Sigmoid colon (tissue), 7 donors: ENCODE results near the gene MIPEP. TPM values are rescaled to one million over a fixed set of nuclear protein-coding genes. Genes with fewer than 3 reads are reported as not detected.

Experiments used
- DNase-seq: peaks from one replicate; pipeline ENCODE4 v3.0.0-alpha.2; 2019
- H3K27ac ChIP-seq, 4 donors: fragments of 200-600 bp; sonication (generic); one replicate each; pipeline ENCODE4 v1.5.1; 2016 to 2019; ENCODE audit warnings: mild to moderate bottlenecking in 1 of 4
- H3K27me3 ChIP-seq, 3 donors: fragments of 200-600 bp; sonication (generic); one replicate each; pipeline ENCODE4 v1.5.1; 2019; ENCODE audit warnings: mild to moderate bottlenecking in 1 of 3
- H3K36me3 ChIP-seq, 4 donors: fragments of 200-600 bp; sonication (generic); one replicate each; pipeline ENCODE4 v1.5.1; 2016 to 2019
- H3K4me1 ChIP-seq, 4 donors: fragments of 200-600 bp; sonication (generic); one replicate each; pipeline ENCODE4 v1.5.1; 2017 to 2019
- H3K4me3 ChIP-seq, 4 donors: fragments of 200-600 bp; sonication (generic); one replicate each; pipeline ENCODE4 v1.5.1; 2017 to 2019; ENCODE audit warnings: mild to moderate bottlenecking in 2 of 4, moderate library complexity in 1 of 4
- H3K9me3 ChIP-seq, 4 donors: fragments of 200-600 bp in 3 of 4; sonication (generic) in 3 of 4; one replicate each; pipeline versions ENCODE4 v1.5.1 to v1.6.1; 2013 to 2019
- EP300 ChIP-seq, 4 donors: sonication (generic); formaldehyde crosslinking; IDR thresholded peaks; one replicate each; pipeline ENCODE4 v1.6.1; 2017; ENCODE audit warnings: antibody characterized with exemption in 4 of 4
- POLR2A ChIP-seq, 2 donors: fragments of 450-650 bp; IDR thresholded peaks; one replicate each; pipeline ENCODE4 v1.6.1; 2016; ENCODE audit warnings: antibody characterized with exemption in 2 of 2, mild to moderate bottlenecking in 2 of 2, moderate library complexity in 2 of 2
- POLR2AphosphoS5 ChIP-seq, 4 donors: sonication (generic); formaldehyde crosslinking; IDR thresholded peaks; one replicate each; pipeline ENCODE4 v1.6.1; 2017; ENCODE audit warnings: antibody characterized with exemption in 4 of 4
- WGBS, 2 donors: extraction: QIAGEN DNeasy Blood & Tissue Kit; methylation state at CpG; one replicate each; pipeline ENCODE4 v1.1.7; 2013; 5-methylcytosine and 5-hydroxymethylcytosine counted together
- intact Hi-C: fragments of 100-400 bp; cut with DNase I; formaldehyde crosslinking; loops from one replicate; pipeline ENCODE4 v1.15.1; 2023
- polyA plus RNA-seq, 3 donors: library from polyadenylated mRNA; stranded (reverse); fragments of 200-250 nt; gene quantifications; one replicate each; pipeline ENCODE4 v1.2.3, GENCODE V29; 2013
- total RNA-seq, 4 donors: library from RNA; depleted of rRNA; stranded (reverse); fragments of >200 nt; gene quantifications; one replicate each; pipeline ENCODE4 v1.1.0, GENCODE V29; 2016
- TF ChIP-seq, protein P1 (sequence below), 4 experiments: fragments of 450-650 bp in 3 of 4; fragments of 200-600 bp in 1 of 4; IDR thresholded peaks; one replicate each; pipeline ENCODE4 v1.5.1; 2016 to 2019; ENCODE audit warnings: antibody characterized with exemption in 4 of 4, mild to moderate bottlenecking in 3 of 4, moderate library complexity in 2 of 4
- donor health status: healthy with polysubstance abuse.
- donor health status: Bipolar disorder and iron deficiency.
- donor health status: healthy.

Gene MIPEP
- total and polyA plus RNA-seq, 7 donors: 10.7 to 20.5 (median 11.4) TPM

DNA sequence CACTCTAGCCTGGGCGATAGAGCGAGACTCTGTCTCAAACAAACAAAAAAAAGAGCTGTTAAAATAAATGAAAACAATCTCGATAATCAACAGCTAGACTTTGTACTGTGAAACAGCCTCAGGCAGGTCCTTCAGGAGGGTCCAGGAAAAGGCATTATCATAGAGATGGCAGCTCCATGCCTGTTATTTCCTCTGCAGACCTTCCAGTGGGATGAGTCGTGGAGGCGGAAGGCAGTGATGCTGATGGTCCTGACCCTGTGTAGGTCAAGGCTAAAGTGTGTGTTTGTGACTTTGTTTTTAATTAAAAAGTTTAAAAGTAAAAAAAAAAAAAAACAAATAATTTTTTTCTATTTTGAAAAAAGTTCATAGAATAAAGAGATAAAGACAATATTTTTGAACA, 201.6 kb downstream of the MIPEP start:
- H3K4me3 ChIP-seq: no peak overlapping the region
- 73 to 88% methylated on average over 5 of the region's 5 CpGs for WGBS, 2 donors
- TF ChIP-seq EP300 (IDR thresholded peaks at IDR 0.05) (no peak), POLR2A (IDR thresholded peaks at IDR 0.05) (no peak), POLR2AphosphoS5 (IDR thresholded peaks at IDR 0.05) (no peak)
- TF ChIP-seq, protein P1, sequence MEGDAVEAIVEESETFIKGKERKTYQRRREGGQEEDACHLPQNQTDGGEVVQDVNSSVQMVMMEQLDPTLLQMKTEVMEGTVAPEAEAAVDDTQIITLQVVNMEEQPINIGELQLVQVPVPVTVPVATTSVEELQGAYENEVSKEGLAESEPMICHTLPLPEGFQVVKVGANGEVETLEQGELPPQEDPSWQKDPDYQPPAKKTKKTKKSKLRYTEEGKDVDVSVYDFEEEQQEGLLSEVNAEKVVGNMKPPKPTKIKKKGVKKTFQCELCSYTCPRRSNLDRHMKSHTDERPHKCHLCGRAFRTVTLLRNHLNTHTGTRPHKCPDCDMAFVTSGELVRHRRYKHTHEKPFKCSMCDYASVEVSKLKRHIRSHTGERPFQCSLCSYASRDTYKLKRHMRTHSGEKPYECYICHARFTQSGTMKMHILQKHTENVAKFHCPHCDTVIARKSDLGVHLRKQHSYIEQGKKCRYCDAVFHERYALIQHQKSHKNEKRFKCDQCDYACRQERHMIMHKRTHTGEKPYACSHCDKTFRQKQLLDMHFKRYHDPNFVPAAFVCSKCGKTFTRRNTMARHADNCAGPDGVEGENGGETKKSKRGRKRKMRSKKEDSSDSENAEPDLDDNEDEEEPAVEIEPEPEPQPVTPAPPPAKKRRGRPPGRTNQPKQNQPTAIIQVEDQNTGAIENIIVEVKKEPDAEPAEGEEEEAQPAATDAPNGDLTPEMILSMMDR (IDR thresholded peaks at IDR 0.05): no peak
- H3K36me3 ChIP-seq: no peaks in the 10 kb centered on the region
- no peak for DNase-seq
- no peaks in the 10 kb centered on the region for H3K9me3 ChIP-seq
- no peaks in the 10 kb centered on the region for H3K4me1 ChIP-seq
- H3K27me3 ChIP-seq: no peaks in the 10 kb centered on the region
- intact Hi-C loops: no loop called here
- no peak overlapping the region for H3K27ac ChIP-seq

- DNase-seq: no peak
- H3K27me3 ChIP-seq: no peaks in the 10 kb centered on the region
- no peaks in the 10 kb centered on the region for H3K9me3 ChIP-seq
- H3K4me1 ChIP-seq: no peaks in the 10 kb centered on the region
- H3K36me3 ChIP-seq: no peaks in the 10 kb centered on the region
- H3K4me3 ChIP-seq: no peak overlapping the region
- WGBS, 2 donors: 85 to 91% methylated on average over 3 of the region's 3 CpGs
- TF ChIP-seq EP300 (IDR thresholded peaks at IDR 0.05) (no peak), POLR2AphosphoS5 (IDR thresholded peaks at IDR 0.05) (no peak), POLR2A (IDR thresholded peaks at IDR 0.05) (no peak)
- TF ChIP-seq, protein P1 (IDR thresholded peaks at IDR 0.05): no peak
- intact Hi-C loops: no loop called here
- H3K27ac ChIP-seq: no peak overlapping the region
Observed at GRCh38 chr13:23686948-23687347, 202.3 kb downstream of the MIPEP start.

DNA sequence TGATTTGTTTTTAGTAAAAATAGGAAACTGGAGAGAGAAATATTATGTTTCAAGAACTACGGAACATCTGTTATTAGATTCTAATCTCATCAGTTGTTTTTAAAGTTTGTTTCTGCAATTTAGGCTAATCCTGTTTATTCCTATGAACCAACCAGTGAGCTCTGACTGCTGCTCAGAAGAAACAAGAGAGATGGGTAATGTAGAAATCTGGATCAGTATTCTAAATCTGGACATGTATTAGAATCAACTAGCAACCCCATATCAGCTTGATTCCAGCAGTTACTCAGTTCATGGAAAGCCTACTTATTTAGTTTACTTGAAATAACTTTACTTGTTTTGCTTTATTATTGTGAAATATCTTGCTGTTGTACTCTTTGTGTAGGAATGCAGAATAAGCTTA, 203.8 kb downstream of the MIPEP start:
- WGBS, 2 donors: 87 to 89% methylated on average over 1 of the region's 1 CpG
- intact Hi-C loops: no loop called here
- Histone ChIP-seq H3K36me3 (no peaks in the 10 kb centered on the region), H3K27me3 (no peaks in the 10 kb centered on the region), H3K4me3 (no peak overlapping the region), H3K9me3 (no peaks in the 10 kb centered on the region), H3K4me1 (no peaks in the 10 kb centered on the region), H3K27ac (no peak overlapping the region)
- TF ChIP-seq POLR2A (IDR thresholded peaks at IDR 0.05) (no peak), EP300 (IDR thresholded peaks at IDR 0.05) (no peak), POLR2AphosphoS5 (IDR thresholded peaks at IDR 0.05) (no peak)
- TF ChIP-seq, protein P1 (IDR thresholded peaks at IDR 0.05): no peak
- DNase-seq: no peak

DNA sequence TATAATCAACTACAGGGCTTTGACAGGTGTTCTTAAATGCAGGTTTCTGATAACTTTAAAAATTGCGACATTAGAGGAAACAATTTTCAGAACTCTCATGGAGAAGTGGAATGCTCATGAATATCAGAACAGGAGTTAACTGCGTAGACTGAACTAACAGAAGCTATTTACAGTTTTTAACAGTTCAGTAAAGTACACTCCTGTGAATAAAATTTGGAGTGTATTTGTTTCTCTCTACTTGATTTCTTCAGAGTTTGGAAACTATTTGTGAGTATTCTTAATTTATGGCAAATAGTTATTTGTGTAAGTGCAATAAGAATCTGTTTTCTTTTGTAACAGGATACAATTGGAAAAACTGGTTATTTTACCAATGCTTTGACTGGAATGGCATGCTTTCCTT, 204.6 kb downstream of the MIPEP start:
- TF ChIP-seq POLR2AphosphoS5 (IDR thresholded peaks at IDR 0.05) (no peak), EP300 (IDR thresholded peaks at IDR 0.05) (no peak), POLR2A (IDR thresholded peaks at IDR 0.05) (no peak)
- TF ChIP-seq, protein P1 (IDR thresholded peaks at IDR 0.05): no peak
- no peak overlapping the region for H3K27ac ChIP-seq
- no peaks in the 10 kb centered on the region for H3K27me3 ChIP-seq
- intact Hi-C loops: no loop called here
- no peak for DNase-seq
- no peaks in the 10 kb centered on the region for H3K36me3 ChIP-seq
- H3K4me1 ChIP-seq: no peaks in the 10 kb centered on the region
- no peak overlapping the region for H3K4me3 ChIP-seq
- H3K9me3 ChIP-seq: no peaks in the 10 kb centered on the region
- 96% methylated on average over 2 of the region's 2 CpGs for WGBS, 2 donors

DNA sequence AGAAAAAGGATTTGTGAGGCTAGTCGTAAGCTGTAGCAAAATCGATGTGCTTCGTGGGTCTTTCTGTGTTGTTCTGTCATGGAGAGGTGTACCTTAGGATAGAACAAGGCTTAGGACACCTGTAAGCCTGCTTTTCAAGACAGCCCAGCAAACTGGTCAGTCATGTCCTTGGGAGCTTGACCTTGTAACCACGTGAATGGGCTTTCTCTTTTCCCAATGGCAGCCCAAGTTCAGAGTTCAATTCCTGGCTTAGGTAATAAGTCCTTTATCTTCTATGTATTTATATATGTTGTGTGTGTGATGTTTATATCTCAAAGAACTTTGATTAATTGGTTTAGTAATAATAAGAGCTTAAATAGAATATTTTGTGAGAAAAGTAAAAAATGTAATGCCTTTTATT, 206.1 kb downstream of the MIPEP start:
- intact Hi-C loops: no loop called here
- no peak for DNase-seq
- no peaks in the 10 kb centered on the region for H3K36me3 ChIP-seq
- 63 to 78% methylated on average over 4 of the region's 4 CpGs for WGBS, 2 donors
- TF ChIP-seq POLR2AphosphoS5 (IDR thresholded peaks at IDR 0.05) (no peak), EP300 (IDR thresholded peaks at IDR 0.05) (no peak), POLR2A (IDR thresholded peaks at IDR 0.05) (no peak)
- TF ChIP-seq, protein P1 (IDR thresholded peaks at IDR 0.05): no peak
- no peaks in the 10 kb centered on the region for H3K27me3 ChIP-seq
- no peaks in the 10 kb centered on the region for H3K4me1 ChIP-seq
- H3K27ac ChIP-seq: no peak overlapping the region
- no peak overlapping the region for H3K4me3 ChIP-seq
- no peaks in the 10 kb centered on the region for H3K9me3 ChIP-seq
